SH-SY5Y (cell line): ENCODE measurements around the gene PVALEF.

ENCODE experiments used
- GATA2 ChIP-seq: IDR thresholded peaks from 2 replicates; pipeline ENCODE4 v1.6.1; 2011; ENCODE audit warnings: mild to moderate bottlenecking, low read depth, low read length
- GATA3 ChIP-seq: IDR thresholded peaks from 2 replicates; pipeline ENCODE4 v1.6.1; 2011; ENCODE audit warnings: low read depth, mild to moderate bottlenecking, low read length, moderate library complexity

DNA sequence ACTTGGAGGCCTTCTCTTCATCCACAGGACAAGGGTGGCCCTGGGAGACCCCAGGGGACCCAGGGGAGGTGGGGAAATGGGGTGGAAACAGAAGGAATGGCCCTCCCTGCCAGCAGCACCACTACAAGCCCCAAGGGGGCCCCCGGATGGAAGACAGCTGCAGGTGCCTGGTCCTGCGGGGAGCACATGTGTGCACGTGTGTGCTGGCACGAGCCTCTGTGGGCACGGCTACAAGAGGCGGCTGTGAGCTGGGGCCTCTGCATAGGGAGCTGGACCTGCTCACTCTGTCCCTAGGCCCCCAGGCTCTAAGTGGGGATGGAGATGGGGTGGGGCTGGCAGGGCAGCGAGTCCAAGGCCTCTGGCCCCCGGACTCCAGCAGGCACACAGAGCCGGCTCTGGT, 13.9 kb downstream of the PVALEF start:
- TF ChIP-seq GATA2 (no peak), GATA3 (no peak)
